PFSK-1 (cell line): ENCODE results near the gene MBD6.

ENCODE experiments used
- REST ChIP-seq, 2 experiments: IDR thresholded peaks; 2 replicates each; pipeline versions ENCODE4 v1.6.1 to v1.8.0; 2011 to 2012; ENCODE audit warnings: low read depth in 2 of 2, low read length in 2 of 2, control low read depth in 1 of 2, inconsistent platforms in 1 of 2, mild to moderate bottlenecking in 1 of 2, moderate library complexity in 1 of 2; ENCODE audit not compliant: insufficient read depth in 1 of 2
- TAF1 ChIP-seq: IDR thresholded peaks from 2 replicates; pipeline ENCODE4 v1.6.1; 2012; ENCODE audit warnings: low read length, control low read depth, borderline replicate concordance; ENCODE audit not compliant: insufficient read depth

GRCh38 chr12:57498132-57498502 lies 24.5 kb upstream of the MBD6 start:
- TF ChIP-seq TAF1 (no peak), REST (IDR thresholded peaks at IDR 0.05; ENCODE audit: insufficient read depth in 1 of 2, low read depth in 2 of 2, low read length in 2 of 2) (no peak)
